HK-2 (cell line): ENCODE results near the gene NCCRP1.
A peak's percentile ranks its signal among the peaks of the same experiment; 100 is the strongest.

ENCODE experiments used
- DNase-seq: peaks from one replicate; pipeline ENCODE4 v3.0.0-alpha.2; 2018; ENCODE audit not compliant: unreplicated experiment

NCCRP1 gene, protein sequence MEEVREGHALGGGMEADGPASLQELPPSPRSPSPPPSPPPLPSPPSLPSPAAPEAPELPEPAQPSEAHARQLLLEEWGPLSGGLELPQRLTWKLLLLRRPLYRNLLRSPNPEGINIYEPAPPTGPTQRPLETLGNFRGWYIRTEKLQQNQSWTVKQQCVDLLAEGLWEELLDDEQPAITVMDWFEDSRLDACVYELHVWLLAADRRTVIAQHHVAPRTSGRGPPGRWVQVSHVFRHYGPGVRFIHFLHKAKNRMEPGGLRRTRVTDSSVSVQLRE

DNA sequence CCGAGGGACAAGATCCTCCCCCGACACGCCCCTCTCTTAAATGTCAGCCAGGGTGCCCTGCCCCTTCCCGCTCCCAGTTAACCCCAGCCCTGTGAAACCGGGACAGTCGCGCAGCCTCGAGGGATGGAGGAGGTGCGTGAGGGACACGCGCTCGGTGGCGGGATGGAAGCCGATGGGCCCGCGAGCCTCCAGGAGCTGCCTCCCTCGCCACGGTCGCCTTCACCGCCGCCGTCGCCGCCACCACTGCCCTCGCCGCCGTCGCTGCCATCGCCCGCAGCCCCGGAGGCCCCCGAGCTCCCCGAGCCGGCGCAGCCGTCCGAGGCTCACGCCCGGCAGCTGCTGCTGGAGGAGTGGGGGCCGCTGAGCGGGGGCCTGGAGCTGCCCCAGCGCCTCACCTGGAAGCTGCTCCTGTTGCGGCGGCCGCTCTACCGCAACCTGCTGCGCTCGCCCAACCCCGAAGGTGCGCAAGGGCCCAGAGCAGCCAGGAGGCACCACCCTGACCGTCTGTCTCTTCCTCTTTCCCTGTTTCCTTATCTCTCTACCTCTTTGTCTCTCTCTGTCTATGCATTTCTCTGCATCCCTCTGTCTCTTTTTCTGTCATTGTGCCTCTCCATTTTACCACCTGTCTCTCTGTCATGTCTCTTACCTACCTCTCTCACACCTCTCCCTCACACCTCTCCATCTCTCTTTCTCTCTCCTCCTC lies at the start of gene NCCRP1:
NCCRP1 (plus strand) TSS at position 105 of the 703 bp plus-strand sequence; CDS start at position 124, 19 bp downstream.
- DNase-seq = no peak

DNA sequence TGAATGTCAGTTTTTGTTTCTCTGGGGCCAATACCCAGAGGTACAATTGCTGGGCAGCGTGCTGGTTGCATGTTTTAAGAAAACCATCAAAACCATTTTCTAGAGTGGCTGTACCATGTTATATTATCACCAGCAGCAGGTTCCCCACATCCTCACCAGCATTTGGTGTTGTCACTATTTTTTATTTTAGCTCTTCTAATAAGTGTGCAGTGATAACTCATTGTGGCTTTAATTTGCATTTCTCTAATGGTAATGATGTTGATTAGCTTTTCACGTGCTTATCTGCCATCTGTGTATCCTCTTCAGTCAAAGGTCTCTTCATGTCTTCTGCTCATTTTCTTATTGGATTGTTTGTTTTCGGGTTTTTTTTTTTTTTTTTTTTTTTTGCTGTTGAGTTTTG lies 49.3 kb upstream of the NCCRP1 start:
- no peak for DNase-seq

DNA sequence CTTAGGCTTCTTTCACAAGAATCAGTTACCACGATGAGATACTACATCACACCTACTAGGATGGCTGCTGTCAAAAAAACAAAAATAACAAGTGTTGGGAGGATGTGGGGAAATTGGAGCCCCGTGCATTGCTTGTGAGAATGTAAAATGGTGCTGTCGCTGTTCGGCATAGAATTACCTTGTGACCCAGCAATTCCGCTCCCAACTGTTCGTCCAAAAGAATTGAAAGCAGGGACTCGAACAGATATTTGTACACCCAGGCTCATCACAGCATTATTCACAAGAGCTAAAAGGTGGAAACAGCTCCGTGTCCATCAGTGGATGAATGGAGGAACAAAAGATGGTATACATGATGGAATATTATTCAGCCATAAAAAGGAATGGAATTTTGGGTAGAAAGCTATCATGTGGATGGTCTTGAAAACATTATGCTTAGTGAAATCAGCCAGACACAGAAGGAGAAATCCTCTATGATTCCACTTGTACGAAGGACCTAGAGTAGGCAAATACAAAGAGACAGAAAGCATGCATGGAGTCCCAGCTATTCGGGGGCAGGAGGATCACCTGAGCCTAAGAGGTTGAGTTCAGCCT lies 47.7 kb upstream of the NCCRP1 start:
- no peak for DNase-seq

DNA sequence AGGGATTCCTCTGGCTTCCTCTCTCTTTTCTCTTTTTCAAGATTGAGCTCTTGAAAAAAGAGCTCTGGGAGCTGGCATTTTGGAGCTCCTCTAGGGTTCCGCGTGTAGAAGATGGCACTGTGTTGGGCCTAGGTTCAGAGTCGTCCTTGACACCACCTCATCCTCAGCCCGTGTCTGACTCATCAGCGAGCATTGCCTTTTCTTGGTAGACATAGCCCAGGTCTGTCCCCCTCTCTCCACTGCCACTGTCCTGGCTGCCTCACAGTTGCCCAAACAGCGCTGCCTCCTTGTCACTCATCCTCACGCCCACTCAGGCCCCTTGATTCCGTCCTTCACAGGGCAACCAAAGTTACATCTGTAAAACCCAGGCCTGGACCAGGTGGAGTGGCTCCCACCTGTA lies 46.5 kb upstream of the NCCRP1 start:
- no peak for DNase-seq

DNA sequence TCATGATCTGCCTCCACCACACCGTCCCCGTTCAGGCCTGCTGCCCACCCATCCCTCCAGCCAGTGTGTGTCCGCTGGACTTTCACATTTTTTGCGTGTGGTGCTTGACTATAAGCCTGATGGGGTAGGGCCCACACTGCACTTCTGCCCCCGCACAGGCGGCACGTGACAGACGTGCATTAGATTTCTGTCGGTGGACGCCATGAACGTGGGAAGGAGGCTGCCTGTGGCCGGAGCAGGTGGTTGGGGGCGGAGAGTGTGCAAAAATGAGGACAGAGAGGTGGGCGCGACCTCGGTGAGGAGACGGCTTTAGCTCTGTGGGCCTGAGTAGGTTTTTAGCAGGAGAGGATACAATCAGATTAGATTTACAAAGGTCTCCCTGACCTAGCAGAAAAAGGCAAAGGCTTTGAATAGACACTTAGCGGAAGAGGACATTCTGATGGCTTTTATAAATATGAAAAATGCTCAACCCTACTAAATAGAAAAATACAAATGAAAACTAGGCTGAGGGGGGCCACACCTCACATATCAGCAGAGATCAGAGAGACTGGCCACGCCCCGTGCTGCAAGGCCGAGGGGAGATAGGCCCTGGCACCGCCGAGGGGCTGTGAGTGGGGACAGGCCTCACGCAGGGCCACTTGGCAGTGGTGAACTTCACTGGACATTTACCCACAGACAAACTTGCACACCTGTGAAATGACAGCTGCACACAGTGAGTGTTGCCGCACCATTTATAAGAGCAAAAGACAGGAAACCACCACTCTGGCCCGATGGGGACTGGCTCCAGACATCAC lies 45.8 kb upstream of the NCCRP1 start:
- no peak for DNase-seq

DNA sequence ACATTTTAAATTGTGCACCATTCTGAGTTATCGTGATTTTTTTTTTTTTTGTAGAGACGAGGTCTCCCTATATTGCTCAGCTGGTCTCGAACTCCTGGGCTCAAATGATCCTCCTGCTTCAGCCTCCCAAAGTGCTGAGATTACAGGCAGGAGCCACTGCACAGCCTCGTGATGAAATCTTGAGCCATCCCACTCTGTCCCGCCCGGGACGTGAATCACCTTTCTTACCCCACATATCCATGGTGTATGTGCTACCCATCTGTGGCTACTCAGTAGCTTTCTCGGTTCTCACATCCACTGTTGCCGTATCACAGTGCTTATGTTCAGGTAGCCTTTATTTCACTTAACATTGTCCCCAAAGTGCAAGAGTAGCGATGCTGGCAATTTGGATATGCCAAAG lies 44.7 kb upstream of the NCCRP1 start:
- no peak for DNase-seq

DNA sequence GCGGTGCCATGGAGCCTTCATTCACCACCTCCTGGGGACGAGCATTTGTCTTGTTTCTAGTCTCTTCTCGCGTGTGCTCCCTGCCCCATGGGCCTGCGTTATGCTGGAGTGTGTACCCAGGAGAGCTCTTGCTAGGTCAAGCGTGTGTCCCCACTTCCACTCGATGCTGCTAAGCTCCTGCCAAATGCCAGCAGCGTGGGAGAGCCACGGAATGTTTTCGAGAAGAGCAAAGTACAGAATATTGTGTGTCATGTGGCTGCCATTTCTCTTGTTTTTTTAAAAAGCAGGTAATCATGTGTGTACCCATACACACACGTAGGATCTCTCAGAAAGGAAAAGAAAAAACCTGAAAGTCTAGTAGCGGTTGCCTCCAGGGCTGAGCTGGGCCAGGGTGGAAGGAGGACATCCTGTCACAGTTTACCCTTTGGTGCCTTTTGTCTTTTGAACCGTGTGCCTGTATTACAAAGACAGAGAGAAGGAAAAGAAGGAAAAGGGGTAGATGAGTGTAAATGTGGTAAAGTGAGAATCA lies 42.6 kb upstream of the NCCRP1 start:
- no peak for DNase-seq

DNA sequence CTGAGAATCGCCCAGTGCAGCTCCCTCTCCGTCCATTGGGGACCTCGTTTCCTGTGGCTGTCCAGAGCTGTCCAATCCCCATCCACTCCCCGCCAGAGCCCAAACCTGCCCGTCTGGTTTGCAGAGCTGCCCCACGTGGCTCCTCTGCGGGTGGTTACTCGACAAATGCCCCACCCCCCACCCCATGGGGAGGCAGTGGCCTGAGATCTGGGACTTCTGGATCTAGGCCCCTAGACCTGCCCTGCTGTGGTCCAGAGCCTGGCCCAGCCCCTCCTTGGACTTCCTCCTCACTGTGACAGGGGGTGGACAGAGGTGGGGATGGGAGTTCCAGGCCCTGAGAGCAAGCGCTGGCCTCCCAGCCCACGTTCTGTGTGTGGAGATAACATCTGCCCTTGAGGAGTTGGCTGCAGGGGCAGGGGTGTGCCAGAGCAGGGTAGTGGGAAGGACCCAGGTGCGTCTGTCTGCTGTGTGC lies 42.1 kb upstream of the NCCRP1 start:
- no peak for DNase-seq

DNA sequence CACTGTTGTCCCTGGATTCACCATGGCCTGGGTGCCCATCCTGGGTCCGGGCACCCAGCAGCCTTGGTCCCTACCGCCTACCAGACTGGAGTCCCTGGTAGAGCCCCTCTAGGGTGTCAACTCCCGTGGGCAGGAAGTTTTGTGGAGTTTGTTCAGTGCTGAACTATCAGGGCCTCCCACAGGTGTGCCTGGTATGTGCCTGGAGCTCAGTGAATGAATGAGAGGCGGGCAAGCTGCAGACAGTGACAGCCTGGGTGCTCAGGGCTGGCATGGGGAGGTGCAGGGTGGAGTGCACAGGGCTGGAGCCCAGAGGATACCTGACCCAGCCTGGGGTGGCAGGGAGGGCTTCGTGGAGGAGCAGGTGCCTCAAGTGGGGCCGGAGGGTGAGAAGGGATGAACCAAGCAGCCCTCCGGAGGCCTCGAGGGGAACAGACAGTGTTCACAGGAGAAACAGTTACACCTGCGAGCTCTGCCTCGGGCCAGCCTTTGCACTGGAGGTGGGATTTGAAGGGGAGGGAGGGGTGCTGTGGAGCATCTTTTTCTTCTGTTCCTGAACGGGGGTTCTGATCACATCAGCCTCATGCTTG lies 41.6 kb upstream of the NCCRP1 start:
- no peak for DNase-seq

DNA sequence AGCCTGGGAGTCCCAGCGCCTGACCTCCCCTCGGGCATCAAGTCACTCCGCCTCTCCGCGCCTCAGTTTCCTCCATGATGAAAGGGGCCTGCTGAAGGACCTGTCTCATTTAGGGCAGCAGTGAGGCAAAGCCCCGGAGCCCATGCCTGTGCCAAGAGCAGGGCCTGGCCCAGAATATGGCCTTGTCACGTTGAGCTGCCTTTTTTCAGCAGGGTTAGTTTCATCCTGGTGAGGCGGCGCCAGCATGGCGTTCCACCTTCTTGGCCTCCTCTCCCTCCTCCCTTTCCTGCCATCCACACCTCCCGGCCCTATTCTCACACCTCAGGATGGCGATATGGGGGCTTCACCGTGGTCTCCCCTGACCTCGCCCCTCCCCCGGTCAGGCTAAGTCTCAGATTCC lies 41.0 kb upstream of the NCCRP1 start:
- DNase-seq = no peak

DNA sequence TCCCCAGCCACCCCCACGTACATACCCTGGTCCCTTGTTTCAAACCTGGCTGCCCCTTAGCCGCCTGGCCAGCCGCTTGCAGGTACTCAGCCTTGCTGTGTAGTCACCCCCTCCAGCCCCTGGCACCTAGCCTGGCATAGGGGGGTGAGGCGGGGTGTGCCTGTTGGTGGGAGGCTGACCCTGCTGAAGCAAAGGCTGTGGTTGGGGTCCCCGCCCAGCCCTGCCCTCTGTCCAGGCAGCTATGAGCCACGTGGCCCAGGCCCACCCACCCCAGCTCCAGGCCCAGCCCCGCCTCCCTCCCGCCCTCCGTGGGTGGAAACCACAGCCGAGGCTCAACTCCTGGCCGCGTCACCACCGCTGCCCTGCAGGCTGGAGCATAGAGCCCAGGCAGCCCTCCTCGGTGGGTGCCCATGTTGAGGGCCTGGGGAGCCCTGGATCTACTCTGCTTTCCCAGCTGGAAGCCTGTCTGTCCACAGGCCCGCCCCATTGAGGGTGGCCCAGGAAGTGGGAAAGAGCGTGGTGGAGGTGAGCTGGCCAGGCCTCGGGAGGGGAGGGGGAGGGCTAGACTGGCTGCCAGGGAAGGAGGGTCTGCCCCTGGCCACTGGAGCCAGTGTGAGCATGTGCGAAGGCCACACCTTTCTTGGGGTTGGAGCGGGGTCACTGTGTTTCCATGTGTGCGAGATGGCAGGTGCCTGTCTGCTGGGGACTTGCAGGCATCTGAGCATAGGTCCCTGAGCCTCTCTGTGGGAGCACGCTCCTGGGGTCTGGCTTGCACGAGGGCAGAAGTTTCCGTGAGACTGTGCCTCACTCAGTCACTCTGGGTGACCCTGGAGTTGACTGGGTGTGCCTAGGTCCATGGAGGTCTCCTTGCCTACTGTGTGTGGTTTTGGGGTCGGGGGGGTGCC lies 40.2 kb upstream of the NCCRP1 start:
- DNase-seq = peak; percentile 59

DNA sequence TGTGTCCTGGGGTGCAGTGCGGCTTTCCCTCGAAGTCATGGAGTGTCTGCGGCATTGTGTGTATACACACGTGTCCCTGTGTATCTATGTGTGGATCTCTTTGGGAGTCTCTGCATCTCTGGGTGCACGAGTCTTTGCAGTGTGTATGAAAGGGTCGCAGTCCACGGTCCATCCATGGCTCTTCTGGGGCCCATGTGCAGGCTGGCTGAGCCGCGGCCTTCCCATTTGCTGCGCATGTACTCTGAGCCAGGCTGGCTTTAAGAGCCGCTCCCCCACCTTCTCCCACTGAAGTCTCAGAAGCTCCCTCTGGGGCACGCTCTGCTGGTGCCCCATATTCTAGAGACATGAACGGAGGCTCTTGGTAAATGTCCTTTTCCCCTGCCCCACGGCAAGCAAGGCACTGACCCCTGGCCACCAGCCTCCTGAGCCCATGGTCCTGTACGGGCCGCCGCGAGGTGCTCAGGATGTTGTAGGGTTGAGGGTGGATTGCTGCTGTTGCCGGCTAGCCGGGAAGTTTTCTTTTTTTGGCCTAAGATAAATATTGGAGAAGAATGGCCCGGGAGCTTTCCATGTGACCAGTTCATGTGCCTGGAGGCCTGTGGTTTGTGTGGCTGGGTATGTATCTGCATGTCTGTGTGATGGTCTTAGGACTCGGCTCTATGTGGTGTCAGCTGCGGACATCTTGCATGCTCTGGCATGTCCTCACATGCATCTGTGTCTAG lies 39.3 kb upstream of the NCCRP1 start:
- DNase-seq = no peak

DNA sequence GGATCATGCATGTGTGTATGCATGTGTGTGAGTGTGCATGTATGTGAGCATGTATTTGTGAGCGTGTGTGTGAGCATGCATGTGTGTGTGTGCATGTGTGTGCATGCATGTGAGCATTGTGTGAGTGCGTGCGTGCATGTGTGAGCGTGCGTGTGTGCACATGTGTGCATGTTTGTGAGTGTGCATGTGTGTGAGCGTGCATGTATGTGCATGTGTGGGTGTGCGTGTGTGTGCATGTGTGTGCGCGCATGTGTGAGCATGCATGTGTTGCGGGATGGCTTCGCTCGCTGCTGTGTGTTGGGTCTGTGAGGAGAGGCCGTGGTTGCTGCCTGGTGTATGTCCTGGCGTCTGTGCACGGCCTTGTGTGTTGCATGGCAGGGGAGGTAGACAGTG lies 38.8 kb upstream of the NCCRP1 start:
- DNase-seq = no peak

DNA sequence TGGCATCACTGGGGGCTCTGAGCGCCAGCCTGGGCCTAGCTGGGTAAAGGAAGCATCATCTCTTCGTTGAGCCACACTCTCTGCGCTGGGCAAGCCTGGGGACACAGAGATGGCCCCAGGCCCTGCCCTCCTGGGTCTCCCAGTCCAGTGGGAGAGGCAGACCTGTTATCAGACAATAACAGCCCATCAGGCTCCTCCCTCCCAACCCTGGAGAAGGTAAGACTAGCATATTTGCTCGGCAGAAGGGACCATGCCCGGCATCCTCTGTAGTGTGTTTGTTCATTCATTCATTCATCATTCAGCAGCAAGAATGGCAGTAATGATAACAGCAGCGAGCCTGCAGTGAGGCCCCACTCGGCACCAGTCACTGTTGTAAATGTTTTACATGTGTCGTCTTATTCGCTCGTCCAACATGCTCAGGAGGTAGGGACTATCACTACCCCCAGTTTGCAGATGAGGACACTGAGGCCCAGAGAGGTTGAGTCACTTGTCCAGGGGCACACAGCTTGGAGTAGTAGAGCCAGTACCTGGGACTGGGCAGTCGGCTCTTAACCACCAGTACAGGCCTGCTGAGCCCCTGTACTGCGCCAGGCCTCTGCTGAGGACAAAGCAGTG lies 38.0 kb upstream of the NCCRP1 start:
- no peak for DNase-seq

DNA sequence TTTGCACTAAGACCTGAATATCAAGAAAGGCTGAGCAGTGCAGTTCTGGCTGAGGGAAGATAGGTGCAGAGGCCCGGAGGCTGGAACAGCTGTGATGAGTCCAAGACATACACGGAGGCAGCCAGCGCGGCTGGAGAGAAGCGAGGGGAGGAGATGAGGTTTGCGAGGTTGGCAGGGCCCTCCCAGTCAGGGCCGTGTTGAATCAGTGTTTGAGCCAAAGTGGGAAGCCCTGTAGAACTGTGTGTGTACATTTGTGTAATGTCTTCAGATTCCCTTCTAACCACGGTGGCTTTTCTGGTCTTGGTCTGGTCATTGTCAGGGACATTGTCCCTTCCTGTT lies 36.3 kb upstream of the NCCRP1 start:
- no peak for DNase-seq

DNA sequence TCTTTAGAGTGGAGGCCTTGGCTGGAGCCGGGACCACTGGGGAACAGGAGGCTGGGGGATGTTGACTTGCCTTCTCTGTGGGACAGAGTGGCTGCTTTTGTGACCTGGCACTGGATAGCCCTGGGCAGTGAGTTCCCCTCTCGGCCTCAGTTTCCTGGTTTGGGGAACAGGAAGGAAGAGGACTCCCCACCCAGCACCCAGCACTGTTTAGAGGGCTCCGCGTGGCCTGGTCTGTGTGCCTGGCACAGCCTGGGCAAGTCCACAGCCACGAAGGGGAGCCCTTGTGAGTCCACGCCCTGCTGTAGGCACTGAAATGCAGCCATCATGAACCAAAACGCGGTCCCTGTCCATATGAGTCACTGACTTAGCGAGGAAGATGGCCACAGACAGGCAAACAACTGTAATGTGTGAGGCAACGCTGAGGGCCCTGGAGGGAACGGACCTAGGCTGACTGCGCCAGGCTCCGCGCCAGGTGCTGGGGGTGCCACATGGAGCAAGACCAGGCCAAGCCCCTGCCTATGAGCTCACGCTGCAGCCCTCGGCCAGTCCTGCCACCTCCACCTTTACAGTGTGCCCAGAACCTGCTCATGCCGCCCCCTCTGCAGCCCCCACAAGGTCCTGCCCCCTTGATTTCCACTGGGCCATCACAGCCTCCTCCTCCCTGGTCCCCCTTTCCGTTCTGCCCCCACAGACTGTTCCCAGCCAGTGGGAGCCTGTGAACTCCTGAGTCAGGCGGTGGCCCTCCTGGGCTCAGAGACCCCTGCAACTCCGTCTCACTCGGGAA lies 35.7 kb upstream of the NCCRP1 start:
- no peak for DNase-seq

DNA sequence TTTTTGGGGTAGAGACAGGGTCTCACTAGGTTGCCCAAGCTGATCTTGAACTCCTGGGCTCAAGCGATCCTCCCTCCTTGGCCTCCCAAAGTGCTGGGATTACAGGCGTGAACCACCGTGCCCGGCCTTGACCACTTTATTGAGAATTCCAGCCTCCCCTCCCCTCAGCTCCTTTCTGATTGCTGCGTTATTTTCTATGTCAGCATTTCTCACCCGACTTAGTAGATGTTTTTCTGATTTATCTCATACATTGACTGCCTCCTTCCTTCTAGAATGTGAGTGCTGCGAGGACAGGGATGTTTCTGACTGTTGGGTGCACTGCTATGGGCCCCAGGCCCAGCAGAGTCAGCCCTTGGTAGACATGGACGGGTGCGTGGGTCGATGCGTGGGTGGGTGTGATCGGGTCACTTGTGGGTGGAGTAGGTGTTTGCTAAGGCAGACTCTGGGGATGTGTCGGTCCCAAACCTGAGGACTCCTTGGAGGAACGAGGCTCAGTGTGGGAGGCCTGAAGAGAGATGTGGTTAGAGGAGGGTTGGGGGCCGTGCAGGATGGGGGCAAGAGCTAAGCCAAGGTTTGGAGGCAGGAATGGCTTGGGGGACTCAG lies 34.2 kb upstream of the NCCRP1 start:
- DNase-seq = no peak

DNA sequence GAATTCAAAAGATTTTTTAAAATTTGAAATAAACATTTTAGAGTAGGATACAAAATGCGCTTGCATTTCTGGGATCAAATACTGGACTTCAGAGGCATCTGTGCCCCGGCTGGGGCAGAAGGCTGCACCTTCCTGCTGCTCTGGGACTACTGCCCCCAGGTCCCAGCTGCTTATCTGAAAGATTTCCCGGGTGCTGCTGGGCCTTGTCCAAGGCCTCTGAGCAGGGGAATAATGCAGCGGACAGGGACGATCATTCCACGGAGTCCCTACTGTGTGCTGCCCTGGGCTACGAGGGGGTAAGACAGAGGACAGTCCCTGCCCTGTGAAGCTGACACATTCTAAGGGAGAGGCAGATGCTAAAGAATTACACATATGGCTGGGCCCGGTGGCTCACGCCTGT lies 33.1 kb upstream of the NCCRP1 start:
- DNase-seq = no peak
